Measurements from ENCODE around the gene SERINC2.

DNA sequence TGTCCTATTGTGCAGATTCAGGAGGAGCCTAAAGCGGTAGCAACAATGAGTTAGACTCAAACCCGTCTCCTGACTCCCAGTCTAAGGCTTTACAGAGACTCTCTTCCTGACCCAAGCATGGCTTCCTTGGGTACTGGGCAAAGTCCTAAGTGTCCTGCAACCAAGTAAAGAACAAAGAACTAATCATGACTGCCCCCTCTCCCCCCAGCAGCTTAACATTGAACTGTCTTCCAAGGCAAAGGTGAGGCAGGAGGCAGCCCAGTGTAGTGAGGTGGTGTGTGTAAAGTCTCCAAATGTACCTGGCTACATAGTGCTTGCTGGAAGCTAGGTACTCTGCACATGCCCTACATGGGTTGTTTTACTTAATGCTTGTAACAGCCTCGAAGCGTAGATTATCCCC, 42.4 kb upstream of the SERINC2 start:
- TF ChIP-seq EZH2 (IDR thresholded peaks at IDR 0.05; ENCODE audit: insufficient read depth, low read length), result no peak
- TF ChIP-seq CTCF (IDR thresholded peaks at IDR 0.05; ENCODE audit: insufficient read depth, low read depth, low read length), result no peak

Data from astrocyte (in vitro differentiated cells and primary cell).